Measurements from ENCODE around the gene MOCS3.

- TF ChIP-seq CTCF (IDR thresholded peaks at IDR 0.05) (no peak), POLR2AphosphoS5 (IDR thresholded peaks at IDR 0.05) (no peak)
Measured at GRCh38 chr20:50919567-50919966, 39.1 kb upstream of the MOCS3 start.
